OCI-LY3 (cell line): ENCODE data around the gene CAP2.

Experiments
- EZH2phosphoT487 ChIP-seq: fragments of 200-600 bp; shearing (Covaris generic); IDR thresholded peaks from 2 replicates; pipeline ENCODE4 v1.6.1; 2018; ENCODE audit warnings: antibody characterized with exemption, mixed run types, low read depth
- TF ChIP-seq, protein P1 (sequence below): fragments of 200-600, 300-600 bp; sonication (generic); IDR thresholded peaks from 2 replicates; pipeline ENCODE4 v1.5.1; 2014; ENCODE audit warnings: antibody characterized with exemption, low read length, low read depth

DNA sequence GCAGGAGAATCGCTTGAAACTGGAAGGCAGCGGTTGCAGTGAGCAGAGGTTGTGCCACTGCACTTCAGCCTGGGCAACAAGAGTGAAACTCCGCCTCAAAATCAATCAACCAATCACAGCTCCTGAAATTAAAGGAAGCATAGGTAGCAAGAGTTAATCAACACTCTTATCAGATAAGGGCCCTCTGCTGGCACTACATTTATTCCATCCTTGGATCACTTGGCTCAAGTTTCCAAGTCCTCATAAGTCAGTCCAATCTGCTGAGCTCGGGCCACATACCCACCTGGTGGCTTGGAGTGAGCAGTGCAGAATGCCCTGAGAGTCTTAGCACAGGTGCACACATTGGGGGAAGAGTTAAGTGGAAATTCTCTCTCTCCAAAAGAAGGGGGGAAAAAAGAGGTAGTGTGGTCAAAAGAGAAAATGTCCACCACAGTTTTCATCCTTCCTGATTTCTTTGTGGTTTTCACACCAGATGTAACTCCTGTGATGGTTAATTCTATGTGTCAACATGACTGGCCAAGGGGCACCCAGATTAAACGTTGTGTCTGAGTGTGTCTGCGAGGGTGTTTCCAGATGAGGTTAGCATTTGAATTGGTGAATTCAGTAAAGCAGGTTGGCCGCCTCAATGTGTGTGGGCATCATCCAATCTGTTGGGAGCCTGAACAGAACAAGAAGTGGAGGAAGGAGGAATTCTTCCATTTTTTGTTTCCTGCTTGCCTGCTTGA is 192.5 kb downstream of the CAP2 start:
- TF ChIP-seq, protein P1, sequence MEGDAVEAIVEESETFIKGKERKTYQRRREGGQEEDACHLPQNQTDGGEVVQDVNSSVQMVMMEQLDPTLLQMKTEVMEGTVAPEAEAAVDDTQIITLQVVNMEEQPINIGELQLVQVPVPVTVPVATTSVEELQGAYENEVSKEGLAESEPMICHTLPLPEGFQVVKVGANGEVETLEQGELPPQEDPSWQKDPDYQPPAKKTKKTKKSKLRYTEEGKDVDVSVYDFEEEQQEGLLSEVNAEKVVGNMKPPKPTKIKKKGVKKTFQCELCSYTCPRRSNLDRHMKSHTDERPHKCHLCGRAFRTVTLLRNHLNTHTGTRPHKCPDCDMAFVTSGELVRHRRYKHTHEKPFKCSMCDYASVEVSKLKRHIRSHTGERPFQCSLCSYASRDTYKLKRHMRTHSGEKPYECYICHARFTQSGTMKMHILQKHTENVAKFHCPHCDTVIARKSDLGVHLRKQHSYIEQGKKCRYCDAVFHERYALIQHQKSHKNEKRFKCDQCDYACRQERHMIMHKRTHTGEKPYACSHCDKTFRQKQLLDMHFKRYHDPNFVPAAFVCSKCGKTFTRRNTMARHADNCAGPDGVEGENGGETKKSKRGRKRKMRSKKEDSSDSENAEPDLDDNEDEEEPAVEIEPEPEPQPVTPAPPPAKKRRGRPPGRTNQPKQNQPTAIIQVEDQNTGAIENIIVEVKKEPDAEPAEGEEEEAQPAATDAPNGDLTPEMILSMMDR, result peak; percentile 19
- TF ChIP-seq EZH2phosphoT487, result no peak
